EL (cell line): ENCODE data around the gene VAMP4.
"Not testable (repeated sequence)": the region's sequence is repeated elsewhere in the genome, so short reads cannot be mapped to it uniquely, and the experiment has no call there.

Source experiments
- DNase-seq: peaks from one replicate; pipeline ENCODE4 v3.0.0-alpha.2; 2016

VAMP4 gene

GRCh38 chr1:171748651-171749050 lies 6.8 kb upstream of the VAMP4 start:
- no peak for DNase-seq

- DNase-seq: no peak
These were observed 3.1 kb upstream of the VAMP4 start for GRCh38 chr1:171744986-171745385.

GRCh38 chr1:171743081-171743870 lies 1.4 kb upstream of the VAMP4 start:
- DNase-seq: peak; percentile 67

- peak; percentile 56 for DNase-seq
These were observed 685 bp upstream of the VAMP4 start for GRCh38 chr1:171742577-171742922.

- peak; percentile 36 for DNase-seq
These were observed 636 bp downstream of the VAMP4 start for GRCh38 chr1:171740987-171741871.

- peak; percentile 21 for DNase-seq
These were observed 1.5 kb downstream of the VAMP4 start for GRCh38 chr1:171740356-171740863.

- peak; percentile 13 for DNase-seq
These were observed 2.2 kb downstream of the VAMP4 start for GRCh38 chr1:171739656-171740055.

GRCh38 chr1:171738911-171739310 lies 3.0 kb downstream of the VAMP4 start:
- peak; percentile 31 for DNase-seq

GRCh38 chr1:171736196-171736595 lies 5.7 kb downstream of the VAMP4 start:
- no peak for DNase-seq

GRCh38 chr1:171730052-171730451 lies 11.8 kb downstream of the VAMP4 start:
- DNase-seq: no peak

- no peak for DNase-seq
These were observed 14.1 kb downstream of the VAMP4 start for GRCh38 chr1:171727778-171728177.

GRCh38 chr1:171723180-171723579 lies 18.7 kb downstream of the VAMP4 start:
- not testable (repeated sequence) for DNase-seq

GRCh38 chr1:171718848-171719247 lies 23.0 kb downstream of the VAMP4 start:
- no peak for DNase-seq

GRCh38 chr1:171718216-171718615 lies 23.6 kb downstream of the VAMP4 start:
- DNase-seq: peak; percentile 36

- no peak for DNase-seq
These were observed 24.7 kb downstream of the VAMP4 start for GRCh38 chr1:171717062-171717718.

- DNase-seq: peak; percentile 11
These were observed 25.2 kb downstream of the VAMP4 start for GRCh38 chr1:171716616-171717015.

- no peak for DNase-seq
These were observed 26.0 kb downstream of the VAMP4 start for GRCh38 chr1:171715813-171716251.

GRCh38 chr1:171712341-171712740 lies 29.5 kb downstream of the VAMP4 start:
- DNase-seq: no peak

- no peak for DNase-seq
These were observed 30.2 kb downstream of the VAMP4 start for GRCh38 chr1:171711643-171712042.

GRCh38 chr1:171707583-171707982 lies 34.3 kb downstream of the VAMP4 start:
- DNase-seq: no peak

GRCh38 chr1:171702598-171702997 lies 39.3 kb downstream of the VAMP4 start:
- DNase-seq: no peak

GRCh38 chr1:171699531-171699930 lies 42.3 kb downstream of the VAMP4 start:
- DNase-seq: no peak

- DNase-seq: not testable (repeated sequence)
These were observed 46.1 kb downstream of the VAMP4 start for GRCh38 chr1:171695772-171696171.
